K562 (cell line): ENCODE measurements around the gene MAD1L1. TPM values are rescaled to one million over a fixed set of nuclear protein-coding genes. Genes with fewer than 3 reads are reported as not detected.

ENCODE experiments used
- ATAC-seq: fragments of 200-7000 bp; cut with Tn5 transposase; 3 replicates; pipeline ENCODE4 v1.9.1; 2020; ENCODE audit warnings: moderate library complexity
- BruUV-seq: library from RNA; stranded (reverse); fragments of 400-500 nt; replicated peaks from 2 replicates; lab custom pipeline; 2021; lab: Mats Ljungman, UMichigan
- CTCF ChIA-PET: fragments of 300-600 bp; formaldehyde crosslinking; extraction: SDS; loops from one replicate; lab custom pipeline; 2021; ENCODE audit warnings: low intra/inter-chr PET ratio; lab: Yijun Ruan, JAX
- POLR2A ChIA-PET: fragments of 300-600, 350-650 bp; sonication (Branson Sonifier 250); formaldehyde crosslinking; extraction: SDS; loops from one replicate; lab custom pipeline; 2021; ENCODE audit warnings: antibody characterized with exemption, inconsistent platforms; lab: Yijun Ruan, JAX
- DNase-seq, 4 experiments: peaks; one replicate each; pipeline versions ENCODE4 v3.0.0 to v3.0.0-alpha.2; 2011 to 2018; ENCODE audit warnings: low spot score in 3 of 4, mixed read lengths in 3 of 4; ENCODE audit errors: extremely low read depth in 1 of 4
- FAIRE-seq: peaks from 2 replicates; lab custom pipeline; 2011; peaks lifted over from hg19 to GRCh38; lab: Jason Lieb, UNC
- H2AFZ ChIP-seq: 2 replicates; pipeline ENCODE4 v1.6.0; 2011; ENCODE audit warnings: low read depth, low read length, control low read depth, inconsistent platforms
- H3K27ac ChIP-seq: fragments of 200-600 bp; 3 replicates; pipeline ENCODE4 v1.8.0; 2011; ENCODE audit warnings: low read depth, mild to moderate bottlenecking, control low read depth, inconsistent platforms, low read length, moderate library complexity, mixed read lengths; ENCODE audit errors: extremely low read depth
- H3K27me3 ChIP-seq, 2 experiments: fragments of 300-600 bp in 1 of 2; 2 replicates in 1 of 2; 3 replicates in 1 of 2; pipeline versions ENCODE4 v1.6.0 to v1.8.0; 2011; ENCODE audit warnings: inconsistent platforms in 2 of 2, low read length in 2 of 2, mild to moderate bottlenecking in 1 of 2, mixed read lengths in 1 of 2, moderate library complexity in 1 of 2; ENCODE audit not compliant: control insufficient read depth in 2 of 2, insufficient read depth in 2 of 2
- H3K36me3 ChIP-seq: fragments of 300-600 bp; 3 replicates; pipeline ENCODE4 v1.8.0; 2011; ENCODE audit warnings: mild to moderate bottlenecking, low read length, inconsistent platforms; ENCODE audit not compliant: control insufficient read depth, insufficient read depth
- H3K4me1 ChIP-seq, 2 experiments: fragments of 200-600 bp in 1 of 2; replicated peaks in 1 of 2; 2 replicates in 1 of 2; 3 replicates in 1 of 2; pipeline versions ENCODE4 v1.5.1 to v1.8.0; 2011; ENCODE audit warnings: inconsistent platforms in 2 of 2, low read length in 2 of 2, mild to moderate bottlenecking in 1 of 2, mixed read lengths in 1 of 2, moderate library complexity in 1 of 2; ENCODE audit not compliant: control insufficient read depth in 2 of 2, insufficient read depth in 2 of 2
- H3K4me2 ChIP-seq: 2 replicates; pipeline ENCODE4 v1.6.1; 2011; ENCODE audit warnings: low read length, control low read depth, inconsistent platforms, mixed read lengths; ENCODE audit not compliant: insufficient read depth
- H3K4me3 ChIP-seq: fragments of 200-600 bp; sonication (generic), shearing (Covaris generic); 2 replicates; pipeline ENCODE4 v1.5.1; 2016; ENCODE audit warnings: control low read depth, inconsistent platforms
- H3K79me2 ChIP-seq: fragments of 200-600 bp; 3 replicates; pipeline ENCODE4 v1.8.0; 2011; ENCODE audit warnings: low read length, inconsistent platforms; ENCODE audit not compliant: control insufficient read depth, insufficient read depth
- H3K9ac ChIP-seq, 2 experiments: 2 replicates each; pipeline versions ENCODE4 v1.6.0 to v1.6.1; 2011; ENCODE audit warnings: low read depth in 2 of 2, low read length in 2 of 2, control low read depth in 1 of 2, inconsistent platforms in 1 of 2, mild to moderate bottlenecking in 1 of 2, mixed read lengths in 1 of 2; ENCODE audit not compliant: insufficient read depth in 1 of 2
- H3K9me1 ChIP-seq: one replicate; pipeline ENCODE4 v1.6.0; 2011; ENCODE audit warnings: inconsistent platforms, mild to moderate bottlenecking, low read length, moderate library complexity; ENCODE audit not compliant: control insufficient read depth, insufficient read depth
- H3K9me3 ChIP-seq: replicated peaks from 2 replicates; pipeline ENCODE4 v1.5.1; 2011; ENCODE audit warnings: low read depth, low read length, inconsistent platforms; ENCODE audit not compliant: control insufficient read depth, insufficient read depth
- H4K20me1 ChIP-seq: replicated peaks from 2 replicates; pipeline ENCODE4 v1.6.1; 2011; ENCODE audit warnings: low read length, inconsistent platforms, mixed read lengths; ENCODE audit not compliant: control insufficient read depth, insufficient read depth
- ADNP ChIP-seq: fragments of 200-800 bp; sonication (Bioruptor generic); IDR thresholded peaks from 2 replicates; pipeline ENCODE4 v1.6.1; 2016; ENCODE audit warnings: missing genetic modification characterization, missing compliant biosample characterization
- ATF7 ChIP-seq: fragments of 450-650 bp; IDR thresholded peaks from 2 replicates; pipeline ENCODE4 v1.7.1; 2014; ENCODE audit warnings: mild to moderate bottlenecking, moderate library complexity
- BRF2 ChIP-seq: IDR thresholded peaks from 3 replicates; pipeline ENCODE4 v1.6.1; 2011; ENCODE audit warnings: borderline replicate concordance, mild to moderate bottlenecking; ENCODE audit not compliant: insufficient read length, insufficient read depth
- GTF2E2 ChIP-seq: fragments of 200-800 bp; sonication (Bioruptor generic); IDR thresholded peaks from 2 replicates; pipeline ENCODE4 v1.6.1; 2016; ENCODE audit warnings: missing genetic modification characterization, missing compliant biosample characterization
- HES1 ChIP-seq: fragments of 450-650 bp; IDR thresholded peaks from 2 replicates; pipeline ENCODE4 v1.6.1; 2016; ENCODE audit warnings: low read depth, mild to moderate bottlenecking, moderate library complexity
- PRPF4 ChIP-seq: fragments of 200-400 bp; formaldehyde crosslinking; IDR thresholded peaks from one replicate; pipeline ENCODE4 v1.6.1; 2017; ENCODE audit warnings: low read length, low read depth, mild to moderate bottlenecking; ENCODE audit not compliant: insufficient read depth, poor library complexity, severe bottlenecking
- RAD21 ChIP-seq, 2 experiments: fragments of 250-450 bp in 1 of 2; fragments of 450-650 bp in 1 of 2; sonication (Bioruptor Pico) in 1 of 2; formaldehyde crosslinking in 1 of 2; IDR thresholded peaks in 1 of 2; conservative IDR thresholded peaks in 1 of 2; 2 replicates each; pipeline versions ENCODE4 v1.4.0 to v1.8.0; 2020 to 2022; ENCODE audit warnings: mild to moderate bottlenecking in 2 of 2, moderate library complexity in 1 of 2
- REST ChIP-seq, 2 experiments: fragments of 450-650 bp; formaldehyde crosslinking in 1 of 2; IDR thresholded peaks; 2 replicates each; pipeline versions ENCODE4 v1.4.0 to v1.6.1; 2014 to 2020; ENCODE audit warnings: mild to moderate bottlenecking in 2 of 2, borderline replicate concordance in 1 of 2, low read depth in 1 of 2
- THRA ChIP-seq: fragments of 450-650 bp; IDR thresholded peaks from 2 replicates; pipeline ENCODE4 v1.6.1; 2017; ENCODE audit warnings: mild to moderate bottlenecking, moderate library complexity
- ZBTB17 ChIP-seq: fragments of 450-650 bp; formaldehyde crosslinking; IDR thresholded peaks from 2 replicates; pipeline ENCODE4 v1.4.0; 2020; ENCODE audit warnings: mild to moderate bottlenecking
- WGBS: fragments of 100-300 bp; shearing (Covaris generic); methylation state at CpG from one replicate; pipeline ENCODE4 v1.1.6; 2016; ENCODE audit warnings: low coverage, mixed read lengths; ENCODE audit not compliant: insufficient coverage; ENCODE audit errors: missing lambda C conversion rate; 5-methylcytosine and 5-hydroxymethylcytosine counted together
- in situ Hi-C: fragments of 300-500 bp; cut with MboI; formaldehyde crosslinking; loops from 4 replicates; pipeline ENCODE4 v1.15.0; 2018; ENCODE audit warnings: inconsistent platforms, mixed read lengths
- intact Hi-C: fragments of 100-400 bp; cut with micrococcal nuclease; formaldehyde crosslinking; loops from 2 replicates; pipeline ENCODE4 v1.14.2; 2022
- polyA plus RNA-seq, 8 experiments: library from polyadenylated mRNA; depleted of rRNA in 4 of 8; stranded (reverse) in 5 of 8; unstranded in 3 of 8; fragments of >200 nt; fragmentation: Nextera tagmentation in 2 of 8; fragmentation: Illumina TruSeq in 1 of 8; extraction: Ambion mirVana in 2 of 8; extraction: Trizol in 1 of 8; gene quantifications; 2 replicates each; pipeline versions ENCODE4 v1.2.1 to v1.2.3, GENCODE V29; 2011 to 2014; ENCODE audit warnings: inconsistent platforms in 1 of 8, missing spikeins in 1 of 8
- total RNA-seq, 7 experiments: library from RNA; depleted of rRNA in 6 of 7; stranded (reverse); fragments of >200 nt in 6 of 7; fragmentation: Illumina TruSeq in 2 of 7; extraction: Trizol in 2 of 7; gene quantifications; 2 replicates each; pipeline versions ENCODE4 v1.2.1 to v1.2.3, GENCODE V29; 2011 to 2021; ENCODE audit warnings: low replicate concordance in 1 of 7

The MAD1L1 gene
- total and polyA plus RNA-seq, 9 of the 15 experiments (the other 6 are each of a cell fraction or from before 2014, with no cell fraction given): 1.7 to 89.7 (median 18.0) TPM

GRCh38 chr7:2154831-2155230 is 77.9 kb downstream of the MAD1L1 start:
- peaks cover 0 to 13% of the 10 kb centered on the region in 2 experiments; a peak in 1 of 5 replicates for H3K4me1 ChIP-seq
- no peak for FAIRE-seq
- H3K4me2 ChIP-seq: no peak overlapping the region
- in situ Hi-C loops (no loop called here), intact Hi-C loops (no loop called here)
- ChIA-PET CTCF (no interaction called here), POLR2A (no interaction called here)
- no peak for ATAC-seq
- no peak overlapping the region for H3K27ac ChIP-seq
- 90% methylated on average over 10 of the region's 17 CpGs for WGBS
- no peak overlapping the region for H2AFZ ChIP-seq
- H3K9me1 ChIP-seq: no peaks in the 10 kb centered on the region
- no peak for DNase-seq
- no peak overlapping the region for H3K4me3 ChIP-seq
- peaks cover 10% of the 10 kb centered on the region; the same call in 1 of the 2 replicates for H4K20me1 ChIP-seq
- no peaks in the 10 kb centered on the region for H3K79me2 ChIP-seq
- no peaks in the 10 kb centered on the region for H3K9me3 ChIP-seq
- no peaks in the 10 kb centered on the region for H3K27me3 ChIP-seq
- H3K9ac ChIP-seq: peak overlapping the region in 1 of 2 experiments; percentile 33; a peak in 1 of 4 replicates
- no TSS peak for BruUV-seq
- peaks cover 6% of the 10 kb centered on the region; the same call in 1 of the 3 replicates for H3K36me3 ChIP-seq
- TF ChIP-seq PRPF4 (no peak), ATF7 (no peak), ZBTB17 (CRISPR knock-in tag) (no peak), RAD21 (CRISPR knock-in tag; conservative IDR thresholded peaks at IDR 0.05 in 1 of 2, IDR thresholded peaks at IDR 0.05 in 1 of 2) (no peak), GTF2E2 (tag) (no peak), ADNP (tag) (no peak), REST (IDR thresholded peaks at IDR 0.05; ENCODE audit: borderline replicate concordance) (no peak), REST (CRISPR knock-in tag; IDR thresholded peaks at IDR 0.05; ENCODE audit: low read depth) (no peak), BRF2 (no peak), HES1 (no peak), THRA (no peak)
